GM21447 (cell line): ENCODE results near the gene CCDC88B.

Experiments used
- ATAC-seq: cut with Tn5 transposase; IDR thresholded peaks from one replicate; pipeline ENCODE4 v1.9.1; 2021; ENCODE audit not compliant: unreplicated experiment

CCDC88B gene

GRCh38 chr11:64343767-64344559 is 4.0 kb downstream of the CCDC88B start:
- no peak for ATAC-seq

GRCh38 chr11:64344787-64345186 is 4.8 kb downstream of the CCDC88B start:
- no peak for ATAC-seq

GRCh38 chr11:64347193-64347867 is 7.3 kb downstream of the CCDC88B start:
- no peak for ATAC-seq

- no peak for ATAC-seq
These were observed 8.5 kb downstream of the CCDC88B start for GRCh38 chr11:64348383-64349024.

- no peak for ATAC-seq
These were observed 9.0 kb downstream of the CCDC88B start for GRCh38 chr11:64349025-64349387.

GRCh38 chr11:64349404-64349803 is 9.4 kb downstream of the CCDC88B start:
- no peak for ATAC-seq

GRCh38 chr11:64351136-64351631 is 11.2 kb downstream of the CCDC88B start:
- no peak for ATAC-seq

GRCh38 chr11:64352099-64352994 is 12.3 kb downstream of the CCDC88B start:
- no peak for ATAC-seq

- no peak for ATAC-seq
These were observed 13.2 kb downstream of the CCDC88B start for GRCh38 chr11:64352995-64353714.

GRCh38 chr11:64353715-64354506 is 13.9 kb downstream of the CCDC88B start:
- no peak for ATAC-seq

GRCh38 chr11:64355078-64355940 is 15.3 kb downstream of the CCDC88B start:
- ATAC-seq: no peak

- ATAC-seq: no peak
These were observed 16.8 kb downstream of the CCDC88B start for GRCh38 chr11:64356498-64357411.

GRCh38 chr11:64357446-64357845 is 17.4 kb downstream of the CCDC88B start:
- no peak for ATAC-seq

- no peak for ATAC-seq
These were observed 18.0 kb downstream of the CCDC88B start for GRCh38 chr11:64357904-64358535.

- no peak for ATAC-seq
These were observed 18.5 kb downstream of the CCDC88B start for GRCh38 chr11:64358536-64358906.

GRCh38 chr11:64358907-64359711 is 19.1 kb downstream of the CCDC88B start, which contains the start of gene RPS6KA4:
RPS6KA4 (plus strand) TSS chr11:64359162; CDS start chr11:64359236, 74 bp downstream.
- ATAC-seq: peak; percentile 54
